T follicular helper cell (primary cell): Measurements from ENCODE around the gene ACACB.

ENCODE experiments used
- DNase-seq: peaks from one replicate; pipeline ENCODE4 v3.0.0-alpha.2; 2020; ENCODE audit warnings: low read depth

ACACB gene

DNA sequence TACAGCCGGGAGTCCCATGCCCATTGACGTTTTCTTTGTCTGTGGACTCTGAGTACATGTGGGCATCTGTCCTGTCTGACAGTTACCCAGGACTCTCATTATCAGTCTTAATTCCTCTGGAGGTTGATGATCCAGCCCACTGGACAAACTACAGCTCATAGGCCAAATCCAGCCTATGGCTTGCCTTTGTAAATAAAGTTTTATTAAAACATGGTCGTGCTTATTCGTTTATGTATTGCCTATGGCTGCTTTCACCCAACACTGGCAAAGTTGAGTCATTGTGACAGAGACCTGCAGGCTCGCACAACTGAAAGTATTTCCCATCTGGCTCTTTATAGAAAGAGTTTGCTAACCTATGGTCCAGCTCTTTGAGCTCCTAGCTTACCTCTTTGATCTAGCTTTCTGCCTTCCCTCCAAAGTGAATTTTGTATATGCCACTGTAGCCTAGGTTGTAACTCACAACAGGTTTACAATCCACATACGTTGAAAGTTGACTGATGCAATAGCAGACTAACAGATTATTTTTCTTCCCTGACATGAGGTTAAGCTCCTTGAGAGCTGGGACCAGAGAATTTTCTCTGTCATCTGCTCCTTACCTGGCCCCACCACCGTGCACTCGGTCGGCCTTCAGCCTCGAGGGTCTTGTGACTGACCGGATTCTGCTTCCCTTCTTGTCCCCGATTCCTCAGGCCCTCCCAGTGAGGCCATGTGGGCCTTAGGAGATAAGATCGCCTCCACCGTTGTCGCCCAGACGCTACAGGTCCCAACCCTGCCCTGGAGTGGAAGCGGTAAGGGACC is 57.3 kb downstream of the ACACB start:
- no peak for DNase-seq

DNA sequence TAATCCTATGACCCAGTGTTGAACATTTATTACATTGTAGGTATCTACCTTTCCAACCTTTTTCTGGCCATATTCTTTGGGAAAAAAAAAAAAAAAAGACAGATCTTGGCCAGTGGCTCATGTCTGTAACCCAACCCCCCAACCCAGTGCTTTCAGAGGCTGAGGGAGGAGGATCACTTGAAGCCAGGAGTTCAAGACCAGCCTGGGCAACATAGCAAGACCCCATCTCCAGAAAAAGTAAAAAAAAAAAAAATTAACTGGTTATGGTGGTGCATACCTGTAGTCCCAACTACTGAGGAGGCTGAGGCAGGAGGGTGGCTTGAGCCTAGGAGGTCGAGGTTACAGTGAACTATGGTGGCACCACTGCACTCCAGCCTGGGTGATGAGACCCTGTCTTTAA is 58.1 kb downstream of the ACACB start:
- DNase-seq, result no peak

DNA sequence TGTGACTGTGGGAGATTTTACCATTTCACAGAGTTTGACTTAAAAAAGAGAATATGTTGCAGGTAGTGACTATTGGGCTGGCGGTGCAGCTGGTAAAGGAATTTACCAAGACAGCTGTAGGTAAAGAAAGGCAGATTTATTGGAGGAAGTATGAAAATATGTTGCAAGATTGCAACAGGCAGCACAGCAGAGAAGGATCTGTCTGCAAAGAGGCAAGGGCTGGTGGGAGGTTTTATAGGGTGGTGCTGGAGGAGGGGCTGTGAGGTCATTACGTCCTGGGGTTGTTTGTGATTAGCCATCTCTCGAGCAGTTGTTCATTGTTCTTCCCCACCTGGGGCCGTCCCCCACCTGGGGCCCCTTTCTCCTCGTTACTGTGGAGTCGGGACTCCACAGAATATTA is 62.1 kb downstream of the ACACB start:
- DNase-seq, result no peak

DNA sequence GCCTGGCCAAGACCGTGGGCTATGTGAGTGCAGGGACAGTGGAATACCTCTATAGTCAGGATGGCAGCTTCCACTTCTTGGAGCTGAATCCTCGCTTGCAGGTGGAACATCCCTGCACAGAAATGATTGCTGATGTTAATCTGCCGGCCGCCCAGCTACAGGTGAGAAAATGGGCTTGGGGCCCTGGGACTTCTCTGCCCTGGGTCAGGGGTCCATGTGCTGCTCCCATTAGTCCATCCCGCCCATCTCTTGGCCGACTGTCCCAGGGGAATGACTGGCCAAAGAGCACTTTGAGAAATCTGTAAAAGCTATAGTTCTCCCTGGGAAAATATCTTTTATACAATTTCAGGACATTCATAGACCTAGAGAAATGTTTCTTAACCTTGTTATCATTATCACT is 63.5 kb downstream of the ACACB start:
- no peak for DNase-seq

DNA sequence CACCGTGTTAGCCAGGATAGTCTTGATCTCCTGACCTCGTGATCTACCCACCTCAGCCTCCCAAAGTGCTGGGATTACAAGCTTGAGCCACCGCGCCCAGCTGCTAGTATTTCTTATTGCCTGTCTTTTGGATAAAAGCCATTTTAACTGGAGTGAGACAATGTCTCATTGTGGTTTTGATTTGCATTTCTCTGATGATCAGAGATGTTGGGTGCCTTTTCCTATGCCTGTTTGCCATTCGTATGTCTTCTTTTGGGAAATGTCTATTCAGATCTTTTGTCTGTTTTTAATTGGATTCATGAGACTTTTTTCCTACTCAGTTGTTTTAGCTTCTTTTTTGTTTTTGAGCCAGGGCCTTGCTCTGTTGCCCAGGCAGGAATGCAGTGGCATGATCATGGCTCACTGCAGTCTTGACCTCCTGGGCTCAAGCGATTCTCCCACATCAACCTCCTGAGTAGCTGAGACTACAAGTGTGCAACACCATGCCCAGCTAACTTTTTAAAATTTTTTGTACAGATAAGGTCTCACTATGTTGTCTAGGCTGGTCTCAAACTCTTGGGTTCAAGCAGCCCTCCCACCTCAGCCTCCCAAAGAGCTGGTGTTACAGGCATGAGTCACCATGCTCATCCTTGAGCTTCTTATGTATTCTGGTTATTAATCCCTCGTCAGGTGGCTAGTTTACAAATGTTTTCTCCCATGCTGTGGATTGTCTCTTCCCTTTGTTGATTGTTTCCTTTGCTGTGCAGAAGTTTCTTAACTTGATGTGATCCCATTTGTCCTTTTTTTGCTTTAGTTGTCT is 65.9 kb downstream of the ACACB start:
- no peak for DNase-seq

DNA sequence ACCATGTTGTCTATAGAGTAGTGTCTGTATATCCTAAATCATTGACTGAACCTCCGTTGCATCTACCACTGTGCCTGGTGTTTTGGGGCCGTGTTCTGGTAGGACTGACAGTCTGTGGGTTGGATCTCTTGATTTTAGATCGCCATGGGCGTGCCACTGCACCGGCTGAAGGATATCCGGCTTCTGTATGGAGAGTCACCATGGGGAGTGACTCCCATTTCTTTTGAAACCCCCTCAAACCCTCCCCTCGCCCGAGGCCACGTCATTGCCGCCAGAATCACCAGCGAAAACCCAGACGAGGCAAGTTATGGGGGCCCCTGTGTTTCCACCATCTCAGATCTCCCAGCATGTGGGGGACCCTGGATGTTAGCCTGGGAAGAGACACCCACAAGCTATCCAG is 69.1 kb downstream of the ACACB start:
- DNase-seq, result no peak

DNA sequence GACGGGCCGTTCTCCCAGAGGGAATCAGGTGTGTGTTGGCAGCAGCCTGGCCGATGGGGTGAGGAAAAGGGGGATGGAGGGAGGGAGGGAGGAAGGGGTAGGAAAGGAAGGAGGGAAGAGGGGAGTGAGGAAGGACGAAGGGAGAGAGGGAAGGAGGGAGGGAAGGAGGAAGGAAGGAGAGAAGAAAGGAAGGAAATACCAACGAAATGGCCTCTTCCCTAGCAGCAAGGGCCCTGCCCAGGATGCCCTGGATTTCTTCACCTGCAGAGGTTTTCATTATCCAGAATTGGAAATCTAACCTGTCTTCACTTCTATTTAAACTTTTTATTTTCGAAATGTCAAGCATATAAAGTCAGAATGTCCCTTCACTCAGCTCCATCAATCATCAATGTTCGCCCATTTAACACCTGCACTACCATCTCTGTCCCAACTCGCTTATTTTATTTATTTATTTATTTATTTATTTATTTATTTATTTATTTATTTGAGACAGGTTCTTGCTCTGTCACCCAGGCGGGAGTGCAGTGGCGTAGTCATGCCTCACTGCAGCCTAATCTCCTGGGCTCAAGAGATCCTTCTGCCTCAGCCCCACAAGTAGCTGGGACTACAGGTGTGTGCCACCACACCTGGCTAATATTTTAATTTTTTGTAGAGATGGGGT is 70.7 kb downstream of the ACACB start:
- DNase-seq, result no peak

DNA sequence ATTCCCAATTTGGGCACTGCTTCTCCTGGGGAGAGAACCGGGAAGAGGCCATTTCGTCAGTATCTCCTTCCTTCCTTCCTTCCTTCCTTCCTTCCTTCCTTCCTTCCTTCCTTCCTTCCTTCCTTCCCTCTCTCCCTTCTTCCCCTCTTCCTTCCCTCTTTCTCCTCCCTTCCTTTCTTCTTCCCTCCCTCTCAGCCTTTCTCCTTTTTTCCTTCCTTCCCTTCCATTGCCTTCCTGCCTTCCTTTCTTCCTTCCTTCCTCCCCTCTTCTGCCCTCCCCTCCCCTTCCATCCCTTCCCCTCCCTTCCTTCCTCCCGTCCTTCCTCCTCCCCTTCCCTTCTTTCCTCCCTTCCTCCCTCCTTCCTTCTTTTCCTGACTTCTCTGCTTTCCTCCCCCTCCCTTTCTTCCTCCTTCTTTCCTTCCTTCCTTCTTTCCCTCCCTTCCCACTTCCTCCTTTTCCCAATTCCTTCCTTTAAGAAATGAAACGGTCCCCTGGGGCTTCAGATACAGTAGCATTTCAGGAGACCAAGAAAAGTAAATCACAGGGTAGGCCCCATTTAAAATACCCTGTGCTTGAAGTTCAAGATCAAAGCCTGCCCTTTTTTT is 71.8 kb downstream of the ACACB start:
- DNase-seq, result no peak

DNA sequence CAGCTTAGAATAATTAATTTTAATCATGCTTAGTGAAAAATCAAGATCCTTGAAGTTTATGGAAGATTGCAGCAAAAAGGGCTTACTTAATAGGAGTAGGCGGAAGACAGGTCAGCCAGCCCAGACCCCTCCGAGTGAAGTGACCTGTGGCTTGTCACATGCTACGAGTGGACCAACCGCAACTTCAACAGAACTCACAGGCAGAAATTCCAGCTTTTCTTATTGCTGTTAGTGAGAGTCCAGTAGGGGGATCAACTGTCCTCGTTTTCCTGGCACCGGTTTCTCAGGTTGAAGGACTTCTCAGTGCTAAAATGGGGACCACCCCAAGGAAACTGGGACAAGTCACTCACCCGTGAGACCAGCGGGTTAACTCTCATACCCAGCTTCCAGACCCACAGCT is 72.9 kb downstream of the ACACB start:
- no peak for DNase-seq

DNA sequence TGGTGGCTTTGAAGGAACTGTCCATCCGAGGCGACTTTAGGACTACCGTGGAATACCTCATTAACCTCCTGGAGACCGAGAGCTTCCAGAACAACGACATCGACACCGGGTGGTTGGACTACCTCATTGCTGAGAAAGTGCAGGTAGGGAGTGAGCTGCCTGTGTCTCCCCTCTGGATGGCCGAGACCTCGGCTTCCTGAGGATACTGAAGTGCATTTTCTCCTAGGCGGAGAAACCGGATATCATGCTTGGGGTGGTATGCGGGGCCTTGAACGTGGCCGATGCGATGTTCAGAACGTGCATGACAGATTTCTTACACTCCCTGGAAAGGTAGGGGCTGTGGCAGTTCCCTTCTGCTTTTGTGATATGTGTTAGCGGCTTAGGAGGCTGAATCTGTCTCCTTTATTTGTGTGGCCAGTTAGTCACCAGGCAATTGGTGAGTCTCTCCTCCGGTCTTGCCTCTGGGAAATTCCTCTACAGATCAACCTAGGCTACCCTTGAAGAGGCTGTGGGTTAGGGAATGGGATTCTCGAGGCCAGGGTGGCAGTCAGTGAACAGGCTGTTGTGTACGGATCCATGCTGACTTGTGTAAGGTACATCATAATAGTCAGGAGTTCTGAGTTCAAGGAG is 75.3 kb downstream of the ACACB start:
- no peak for DNase-seq

DNA sequence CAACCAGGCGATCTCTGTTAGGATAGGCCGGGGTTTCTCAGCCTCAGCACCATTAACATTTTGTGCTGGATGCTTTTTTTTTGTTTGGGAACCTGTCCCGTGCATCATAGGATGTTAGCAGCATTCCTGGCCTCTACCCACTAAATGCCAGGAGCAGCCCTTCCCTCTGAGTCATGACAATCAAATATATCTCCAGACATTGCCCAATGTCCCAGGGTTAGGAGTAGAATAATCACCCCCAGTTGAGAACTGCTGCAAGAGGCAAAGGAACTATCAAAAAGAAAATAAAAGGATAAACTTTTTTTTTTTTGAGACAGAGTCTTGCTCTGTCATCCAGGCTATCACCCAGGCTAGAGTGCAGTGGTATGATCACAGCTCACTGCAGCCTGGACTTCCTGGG is 76.0 kb downstream of the ACACB start:
- no peak for DNase-seq

DNA sequence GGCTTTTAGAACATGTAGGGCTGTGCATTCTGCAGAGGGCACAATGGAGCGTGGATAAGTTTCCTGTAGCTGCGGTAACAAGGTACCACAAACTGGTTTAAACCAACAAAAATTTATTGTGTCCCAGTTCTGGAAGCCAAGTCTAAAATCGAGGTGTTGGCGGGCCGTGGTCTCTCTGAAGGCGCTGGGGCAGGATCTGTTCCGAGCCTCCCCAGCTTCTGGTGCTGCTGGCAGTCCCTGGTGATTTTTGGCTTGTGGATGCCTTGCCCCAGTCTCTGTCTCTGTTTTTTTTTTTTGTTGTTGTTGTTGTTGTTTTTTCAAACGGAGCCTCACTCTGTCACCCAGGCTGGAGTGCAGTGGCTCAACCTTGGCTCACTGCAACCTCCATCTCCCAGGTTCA is 77.5 kb downstream of the ACACB start:
- no peak for DNase-seq

DNA sequence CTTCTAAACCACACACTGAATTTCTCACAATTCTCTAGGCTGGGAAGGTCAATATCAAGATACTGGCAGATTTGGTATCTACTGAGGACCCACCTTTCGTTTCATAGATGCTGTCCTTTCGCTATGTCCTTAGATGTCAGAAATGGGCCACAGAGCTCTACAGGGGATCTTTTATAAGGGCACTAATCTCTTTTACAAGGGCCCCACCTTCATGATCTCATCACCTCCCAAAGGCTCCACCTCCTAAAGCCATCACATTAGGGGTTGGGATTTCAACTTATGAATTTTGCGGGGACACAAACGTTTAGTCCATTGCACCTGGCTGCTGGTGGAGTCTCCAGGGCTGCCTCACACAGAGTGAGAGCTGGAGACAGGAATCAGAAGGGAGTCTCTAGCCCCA is 79.9 kb downstream of the ACACB start:
- DNase-seq, result no peak

DNA sequence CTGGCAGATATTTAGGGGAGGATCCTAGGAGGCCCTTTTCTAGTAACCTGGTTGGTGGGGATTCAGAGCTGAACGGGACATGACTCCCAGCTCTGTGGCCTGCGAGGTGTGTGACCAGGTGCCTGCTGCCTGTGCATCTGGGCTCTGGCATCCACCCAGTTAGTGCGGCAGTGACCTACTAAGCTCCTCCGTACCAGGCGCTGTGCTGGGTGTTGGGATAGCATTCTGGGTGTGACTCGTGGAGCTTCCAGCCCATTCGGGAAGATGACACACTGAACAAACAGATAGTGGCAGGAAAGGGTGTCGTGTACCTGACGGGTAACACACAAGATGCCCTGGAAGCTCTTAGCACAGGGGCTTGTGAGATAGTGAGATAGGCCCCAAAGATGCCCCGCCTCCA is 80.9 kb downstream of the ACACB start:
- no peak for DNase-seq

DNA sequence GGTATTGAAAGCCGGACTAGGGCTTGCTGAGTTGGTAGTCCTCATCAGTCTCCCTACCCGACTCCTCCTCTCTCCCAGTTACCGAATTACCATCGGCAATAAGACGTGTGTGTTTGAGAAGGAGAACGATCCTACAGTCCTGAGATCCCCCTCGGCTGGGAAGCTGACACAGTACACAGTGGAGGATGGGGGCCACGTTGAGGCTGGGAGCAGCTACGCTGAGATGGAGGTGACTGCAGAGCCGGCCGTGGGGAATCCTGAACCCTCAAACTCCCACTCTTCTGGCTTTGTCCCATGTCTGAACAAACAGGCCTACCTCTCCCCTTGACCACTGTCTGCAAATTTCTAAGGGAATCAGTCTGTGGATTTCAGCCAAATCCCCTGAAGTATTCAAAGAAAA is 82.9 kb downstream of the ACACB start:
- no peak for DNase-seq

DNA sequence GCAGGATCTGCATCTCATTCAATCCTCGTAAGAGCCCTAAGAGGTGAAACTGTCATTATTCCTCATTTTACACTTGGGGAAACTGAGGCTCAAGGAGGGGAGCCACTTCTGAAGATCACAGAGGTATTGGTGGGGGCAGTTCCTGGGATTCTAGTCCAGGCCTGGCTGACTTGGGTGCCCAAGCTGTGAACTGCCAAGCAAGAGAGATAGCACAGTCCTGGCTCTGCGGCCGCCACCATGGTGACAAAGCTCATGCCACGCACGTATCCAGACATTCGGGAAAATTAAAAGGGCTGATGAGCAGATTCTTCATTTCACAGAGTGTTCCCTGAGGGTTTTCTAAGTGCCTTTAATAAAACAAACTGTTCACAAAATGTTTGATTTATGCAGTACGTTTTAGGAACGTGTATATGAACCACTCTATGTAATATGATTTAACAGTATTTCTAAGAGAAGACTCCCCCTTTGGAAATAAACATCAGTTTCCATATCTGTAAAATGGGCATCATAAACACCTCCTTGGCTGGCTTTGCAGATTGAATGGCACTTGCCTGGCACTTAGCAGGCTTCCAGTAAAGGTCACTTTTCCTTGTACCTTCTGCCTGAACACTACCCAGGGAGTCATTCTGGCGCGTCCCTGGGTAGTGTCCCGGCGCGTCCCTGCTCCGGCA is 84.6 kb downstream of the ACACB start:
- DNase-seq, result no peak

DNA sequence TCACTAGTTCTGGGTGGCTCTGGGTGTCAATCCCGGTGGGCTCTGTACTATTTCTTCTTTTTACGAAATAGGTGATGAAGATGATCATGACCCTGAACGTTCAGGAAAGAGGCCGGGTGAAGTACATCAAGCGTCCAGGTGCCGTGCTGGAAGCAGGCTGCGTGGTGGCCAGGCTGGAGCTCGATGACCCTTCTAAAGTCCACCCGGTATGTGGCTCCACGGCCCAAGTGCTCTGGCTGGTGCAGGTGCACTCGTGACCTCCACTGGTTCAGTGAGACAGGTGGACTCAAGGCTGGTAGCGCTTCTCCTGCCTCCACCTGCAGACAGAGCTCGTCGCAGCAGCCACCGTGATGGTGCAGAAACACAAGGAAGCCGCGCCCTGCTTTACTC is 85.1 kb downstream of the ACACB start:
- no peak for DNase-seq

DNA sequence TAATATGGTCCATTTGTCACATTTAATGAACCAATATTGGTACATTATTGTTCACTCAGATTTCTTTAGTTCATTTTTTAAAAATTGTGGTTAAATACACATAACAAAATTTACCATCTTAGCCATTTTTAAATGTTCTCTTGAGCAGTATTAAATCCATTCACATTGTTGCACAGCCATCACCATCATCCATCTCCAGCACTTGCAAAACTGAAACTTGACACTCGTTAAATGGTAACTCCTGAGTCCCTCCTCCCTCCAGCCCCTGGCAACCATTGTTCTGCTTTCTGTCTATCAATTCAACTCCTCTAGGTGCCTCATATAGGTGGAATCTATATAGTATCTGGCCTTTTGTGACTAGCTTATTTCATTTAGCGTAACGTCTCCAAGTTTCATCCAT is 86.4 kb downstream of the ACACB start:
- DNase-seq, result no peak

DNA sequence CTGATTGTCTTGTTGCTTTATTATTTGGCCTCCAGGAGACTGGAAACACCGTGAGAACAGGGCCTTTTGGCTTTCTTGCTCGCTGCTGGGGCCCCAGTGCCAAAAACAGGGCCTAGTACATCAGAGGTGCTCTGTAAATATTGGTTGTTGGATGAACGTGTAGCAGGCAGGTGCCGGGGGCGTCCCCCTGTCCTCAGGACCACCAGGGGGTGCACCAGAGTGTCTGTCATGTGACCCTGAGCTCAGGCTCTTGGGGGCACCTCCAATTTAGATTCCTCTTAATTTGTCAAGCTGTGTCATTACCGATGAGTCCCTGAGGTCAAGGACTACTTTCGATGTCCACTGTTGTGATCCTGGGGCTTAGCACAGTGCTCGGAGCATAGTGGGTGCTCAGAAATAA is 87.1 kb downstream of the ACACB start:
- no peak for DNase-seq

DNA sequence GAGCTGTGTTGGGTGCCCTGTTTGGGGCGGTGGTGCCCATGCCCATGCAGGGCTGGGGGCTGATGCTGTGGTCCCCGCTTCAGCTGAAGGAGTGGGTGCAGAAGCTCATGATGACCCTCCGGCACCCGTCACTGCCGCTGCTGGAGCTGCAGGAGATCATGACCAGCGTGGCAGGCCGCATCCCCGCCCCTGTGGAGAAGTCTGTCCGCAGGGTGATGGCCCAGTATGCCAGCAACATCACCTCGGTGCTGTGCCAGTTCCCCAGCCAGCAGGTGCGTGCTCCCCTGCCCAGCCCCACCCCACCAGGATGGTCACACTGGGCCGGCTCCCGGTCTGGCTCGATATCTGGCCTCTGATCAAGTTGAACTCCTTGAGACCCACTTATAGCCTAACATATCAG is 92.7 kb downstream of the ACACB start:
- no peak for DNase-seq

DNA sequence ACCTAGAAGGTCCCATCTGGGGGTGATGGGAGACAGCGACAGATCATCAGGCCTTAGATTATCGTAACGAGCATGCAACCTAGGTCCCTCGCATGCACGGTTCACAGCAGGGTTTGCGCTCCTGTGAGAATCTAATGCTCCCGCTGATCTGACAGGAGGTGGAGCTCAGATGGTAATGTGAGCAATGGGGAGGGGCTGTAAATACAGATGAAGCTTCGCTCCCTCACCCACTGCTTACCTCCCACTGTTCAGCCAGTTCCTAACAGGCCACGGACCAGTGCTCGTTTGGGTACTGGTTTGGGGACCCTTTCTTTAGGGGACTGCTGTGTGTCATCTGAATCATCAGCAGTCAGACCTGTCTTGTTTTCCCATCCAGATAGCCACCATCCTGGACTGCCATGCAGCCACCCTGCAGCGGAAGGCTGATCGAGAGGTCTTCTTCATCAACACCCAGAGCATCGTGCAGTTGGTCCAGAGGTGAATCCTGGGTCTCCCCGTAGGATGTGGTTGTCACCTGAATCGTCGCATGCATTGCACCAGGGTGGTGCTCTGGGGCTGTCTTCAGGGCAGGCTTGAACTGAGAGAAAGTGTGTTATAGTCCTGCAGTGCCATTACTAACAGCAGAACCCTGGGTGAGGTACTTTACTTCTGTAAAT is 96.2 kb downstream of the ACACB start:
- DNase-seq, result no peak
